Activated CD4-positive, alpha-beta T cell treated with anti-CD3 and anti-CD28 coated beads for 48 hours (primary cell): ENCODE data around the gene CNIH3.

Experiments
- DNase-seq: peaks from one replicate; pipeline ENCODE4 v3.0.0-alpha.2; 2020

The CNIH3 gene

GRCh38 chr1:224749916-224750315 is 133.8 kb downstream of the CNIH3 start:
- DNase-seq = no peak

DNA sequence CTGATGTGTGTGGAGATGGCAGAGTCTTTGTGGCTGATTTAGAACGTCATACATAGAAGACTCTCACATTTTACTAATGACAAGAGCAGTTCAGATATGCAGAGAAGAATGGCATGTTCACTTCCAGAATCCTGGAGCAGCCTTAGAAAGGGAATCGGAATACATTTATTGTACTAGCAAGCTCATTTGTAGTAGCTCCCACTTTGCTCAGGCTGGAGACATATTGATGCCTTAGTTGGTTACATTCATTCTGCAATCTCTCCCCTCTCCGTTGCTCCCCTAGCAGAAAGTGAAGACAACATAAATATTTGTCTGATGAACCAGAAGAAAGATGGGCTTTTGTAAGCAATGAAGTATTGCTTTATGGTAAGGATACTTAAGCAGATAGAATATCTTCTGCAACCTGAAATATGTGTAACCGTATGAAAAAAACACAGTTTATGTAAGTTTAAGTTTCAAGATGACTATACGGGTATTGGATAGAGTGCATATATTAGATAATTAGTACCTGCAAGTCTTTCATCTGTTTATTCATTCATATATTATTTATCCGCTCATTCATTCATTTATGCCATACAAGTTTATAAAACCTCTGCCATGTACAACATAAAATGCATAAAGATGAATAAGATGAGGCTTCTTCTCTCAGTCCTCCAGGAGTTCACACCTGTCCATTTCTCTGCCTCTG is 135.7 kb downstream of the CNIH3 start:
- no peak for DNase-seq

- DNase-seq = no peak
These were observed 137.4 kb downstream of the CNIH3 start for GRCh38 chr1:224753491-224753890.

GRCh38 chr1:224755586-224755985 is 139.5 kb downstream of the CNIH3 start:
- DNase-seq = no peak

DNA sequence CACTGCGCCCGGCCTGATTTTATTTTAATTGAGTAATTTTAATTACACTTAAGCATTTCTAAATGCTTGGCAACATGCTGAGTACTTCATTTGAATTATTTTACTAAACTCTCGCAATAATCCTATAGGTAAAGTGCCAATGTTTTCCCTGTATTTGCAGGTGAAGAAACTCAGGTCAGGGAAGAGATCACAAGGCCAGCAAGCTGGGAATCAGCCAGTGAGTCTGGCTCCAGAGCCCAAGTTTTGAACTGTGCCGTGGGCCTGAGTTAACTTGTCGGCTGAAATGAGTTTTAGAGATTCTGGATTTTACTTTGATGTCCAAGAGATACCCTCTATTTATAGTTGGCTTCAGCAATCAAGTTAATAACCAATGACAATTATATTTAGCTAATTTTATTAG is 141.4 kb downstream of the CNIH3 start:
- DNase-seq = no peak

DNA sequence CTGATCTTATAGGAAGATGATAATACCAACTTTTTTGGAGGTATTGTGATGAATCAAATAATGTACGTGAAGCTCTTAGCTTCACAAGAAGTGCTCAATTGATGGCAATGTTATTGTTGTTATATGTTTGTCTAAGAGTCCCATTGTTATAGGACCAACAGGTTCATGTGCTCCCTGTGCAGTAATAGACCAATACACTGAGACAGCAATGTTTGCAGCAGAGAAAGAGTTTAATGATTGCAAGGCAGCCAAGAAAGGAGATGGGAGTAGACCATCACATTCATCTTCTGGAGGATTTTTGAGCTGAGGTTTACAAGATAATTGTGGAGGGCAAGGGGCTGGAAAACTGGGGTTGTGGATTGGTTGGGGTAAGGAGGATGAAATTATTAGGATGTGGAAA is 143.0 kb downstream of the CNIH3 start:
- DNase-seq = no peak

GRCh38 chr1:224759681-224760091 is 143.6 kb downstream of the CNIH3 start:
- DNase-seq = no peak

GRCh38 chr1:224760163-224760562 is 144.0 kb downstream of the CNIH3 start:
- no peak for DNase-seq

DNA sequence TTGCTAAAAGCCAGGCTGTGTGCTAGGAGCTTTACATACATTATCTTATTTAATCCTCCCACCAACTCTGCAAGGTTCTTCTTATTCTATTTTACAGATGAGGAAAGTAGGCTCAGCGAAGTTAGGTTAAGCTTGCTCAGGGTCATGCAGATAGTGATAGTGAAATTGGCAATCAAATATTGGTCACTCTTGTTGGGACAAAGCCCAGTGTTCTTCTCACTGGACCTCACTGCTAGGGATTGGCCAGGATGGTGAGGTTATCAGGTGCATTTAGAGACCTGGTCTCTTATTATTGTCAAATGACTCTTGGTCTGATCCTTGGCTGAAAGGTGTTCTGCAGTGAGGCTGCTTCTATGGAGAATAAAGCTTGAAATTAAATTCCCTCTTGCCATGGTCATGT is 145.1 kb downstream of the CNIH3 start:
- DNase-seq = no peak

DNA sequence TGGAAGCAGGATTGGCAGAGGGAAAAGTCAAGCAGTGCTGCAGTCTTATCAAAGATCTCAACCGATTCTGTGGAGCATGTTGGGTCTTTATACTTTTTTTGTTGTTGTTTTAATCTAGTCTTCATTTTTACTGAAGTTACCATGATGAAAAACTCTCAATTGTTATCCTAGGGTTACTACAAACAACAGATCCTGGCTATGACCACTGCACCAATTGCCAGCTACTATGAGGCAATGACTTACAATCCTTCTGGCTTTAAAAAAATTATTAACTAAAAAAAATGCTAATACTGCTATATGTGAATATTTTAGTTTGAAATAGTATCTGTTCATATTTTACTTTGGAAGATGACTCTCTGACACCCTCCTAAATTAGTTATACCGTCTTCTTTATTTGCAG is 145.9 kb downstream of the CNIH3 start:
- DNase-seq = no peak

- no peak for DNase-seq
These were observed 146.6 kb downstream of the CNIH3 start for GRCh38 chr1:224762701-224763100.

GRCh38 chr1:224763126-224763775 is 147.1 kb downstream of the CNIH3 start:
- DNase-seq = no peak

DNA sequence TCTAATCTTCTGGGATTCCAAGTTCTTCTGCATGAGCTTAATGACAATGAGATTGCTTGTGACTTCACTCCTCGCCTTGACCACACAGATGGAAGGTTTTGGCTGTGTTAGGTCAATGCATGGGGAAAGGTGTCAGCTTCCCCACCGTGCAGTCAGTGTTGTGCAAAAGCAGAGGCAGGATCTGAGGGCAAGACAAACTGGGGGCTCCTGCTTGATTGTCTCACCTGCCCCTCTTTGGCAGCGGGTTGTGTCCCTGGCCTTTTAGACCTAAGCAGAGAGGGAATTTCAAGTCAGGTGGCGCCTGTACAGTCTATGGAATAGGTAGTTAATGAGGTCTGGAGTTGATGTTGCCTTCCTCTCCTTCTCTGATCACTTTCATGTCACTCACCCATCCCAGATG is 150.1 kb downstream of the CNIH3 start:
- DNase-seq = no peak

GRCh38 chr1:224767031-224767430 is 150.9 kb downstream of the CNIH3 start:
- DNase-seq = no peak

GRCh38 chr1:224767676-224768075 is 151.6 kb downstream of the CNIH3 start:
- DNase-seq = no peak

DNA sequence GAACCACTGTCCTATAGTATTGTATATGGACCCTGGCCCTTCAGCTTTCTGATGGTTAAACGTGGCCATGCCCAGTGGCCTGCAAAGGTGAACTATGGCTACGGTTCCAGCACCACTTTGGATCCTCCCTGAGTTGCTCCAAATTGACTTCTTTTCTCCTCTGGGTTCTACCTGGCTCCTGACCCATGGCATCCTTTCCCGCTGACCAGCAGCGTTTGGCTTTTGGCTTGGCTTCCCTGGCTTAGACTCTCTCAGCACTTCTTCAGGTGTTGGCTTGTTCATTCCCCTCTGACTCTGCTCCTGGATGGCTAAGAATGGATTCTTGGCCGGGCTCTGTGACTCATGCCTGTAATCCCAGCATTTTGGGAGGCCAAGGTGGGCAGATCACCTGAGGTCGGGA is 152.9 kb downstream of the CNIH3 start:
- DNase-seq = no peak

- DNase-seq = no peak
These were observed 153.6 kb downstream of the CNIH3 start for GRCh38 chr1:224769452-224770335.

DNA sequence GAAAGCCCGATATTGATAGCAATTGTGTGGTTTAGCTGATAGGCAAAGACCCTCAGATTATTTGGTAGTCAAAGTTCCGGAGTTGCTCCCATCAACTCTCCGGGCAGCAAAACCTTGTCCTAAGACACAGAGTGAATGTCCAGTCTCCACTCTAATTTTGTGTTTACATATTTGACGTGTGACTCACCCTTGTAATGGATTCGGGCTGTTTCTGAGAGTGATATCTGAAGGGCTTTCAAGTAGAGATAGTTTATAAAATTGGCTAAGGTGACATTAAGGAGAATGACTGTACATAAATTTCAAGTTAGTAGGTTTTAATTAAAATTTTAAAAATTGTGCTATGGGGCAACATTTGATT is 154.2 kb downstream of the CNIH3 start:
- no peak for DNase-seq

GRCh38 chr1:224773646-224774045 is 157.5 kb downstream of the CNIH3 start:
- DNase-seq = no peak

- no peak for DNase-seq
These were observed 158.3 kb downstream of the CNIH3 start for GRCh38 chr1:224774378-224774777.

DNA sequence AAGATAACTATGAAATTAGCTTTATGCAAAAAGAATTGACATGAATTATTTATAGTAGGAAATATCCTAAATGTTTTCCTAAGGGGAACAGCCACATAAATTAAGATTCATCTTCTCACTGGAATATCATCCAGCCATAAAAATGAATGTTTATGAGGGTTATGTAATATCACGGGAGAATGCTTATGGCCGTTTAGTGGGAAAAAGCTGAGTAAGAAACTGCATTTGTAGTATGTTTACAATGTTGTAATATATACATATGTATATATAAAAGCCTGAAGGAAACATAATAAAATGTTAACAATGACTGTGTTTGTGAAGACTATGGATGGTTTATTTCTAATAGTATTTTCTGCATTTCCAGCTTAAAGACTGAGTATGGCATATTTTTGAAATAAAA is 161.1 kb downstream of the CNIH3 start:
- DNase-seq = no peak

- no peak for DNase-seq
These were observed 163.4 kb downstream of the CNIH3 start for GRCh38 chr1:224779536-224779935.

- no peak for DNase-seq
These were observed 164.6 kb downstream of the CNIH3 start for GRCh38 chr1:224780736-224781135.

DNA sequence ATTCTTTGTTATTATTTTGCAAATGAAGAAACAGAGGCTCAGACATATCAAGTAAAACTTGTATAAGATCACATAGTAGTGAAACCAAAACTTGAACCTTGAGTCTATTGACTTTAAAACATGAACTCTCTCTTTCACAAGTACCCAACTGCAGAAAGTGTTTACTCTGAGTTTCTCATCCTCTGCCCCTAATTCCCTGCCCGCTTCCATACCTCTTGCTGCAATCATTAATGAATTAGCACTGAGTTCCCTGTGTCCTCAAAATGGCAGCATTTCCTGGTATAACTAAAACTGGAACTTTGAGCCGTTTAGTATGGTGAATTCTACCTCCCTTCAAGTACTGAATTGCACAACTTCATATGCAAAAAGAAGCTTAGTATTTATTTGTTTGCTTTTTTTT is 165.7 kb downstream of the CNIH3 start:
- DNase-seq = no peak
